Mesenteric fat pad (tissue), 1 donor: Measurements from ENCODE around the gene ROPN1L. TPM values are rescaled to one million over a fixed set of nuclear protein-coding genes. Genes with fewer than 3 reads are reported as not detected.
A peak's percentile ranks its signal among the peaks of the same experiment; 100 is the strongest.

Experiments used
- DNase-seq: peaks from one replicate; pipeline ENCODE4 v3.0.0-alpha.2; 2020; ENCODE audit warnings: low spot score
- total RNA-seq: library from RNA; stranded (reverse); fragmentation: NEBNext Ultra II Directional; extraction: Animal tissue kit (Norgen Biotek cat#: 25700); gene quantifications from one replicate; pipeline ENCODE4 v1.2.1, GENCODE V29; 2021
- donor health status: DM: yes; HTN: yes; CAD: no.

The ROPN1L gene
- total RNA-seq, 1 donor from 2014 or later = 0.93 TPM

DNA sequence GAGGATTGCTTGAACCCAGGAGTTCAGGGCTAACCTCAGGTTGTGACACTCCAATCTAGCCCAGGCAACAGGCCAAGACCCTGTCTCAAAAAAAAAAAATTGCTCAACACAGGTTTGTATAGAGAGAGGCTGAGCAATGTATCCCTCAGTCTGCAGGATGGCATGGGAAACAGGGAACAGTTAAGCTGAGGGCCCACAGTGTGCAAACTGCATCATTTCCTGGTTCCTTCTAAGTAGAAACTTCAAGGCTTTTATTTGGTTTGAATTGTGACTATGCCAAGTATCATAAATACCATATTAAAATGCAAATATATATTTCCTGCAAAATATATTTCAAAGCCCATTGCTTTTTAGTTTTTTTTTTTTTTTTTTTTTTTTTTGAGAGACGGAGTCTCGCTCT, 13.7 kb upstream of the ROPN1L start:
- no peak for DNase-seq

DNA sequence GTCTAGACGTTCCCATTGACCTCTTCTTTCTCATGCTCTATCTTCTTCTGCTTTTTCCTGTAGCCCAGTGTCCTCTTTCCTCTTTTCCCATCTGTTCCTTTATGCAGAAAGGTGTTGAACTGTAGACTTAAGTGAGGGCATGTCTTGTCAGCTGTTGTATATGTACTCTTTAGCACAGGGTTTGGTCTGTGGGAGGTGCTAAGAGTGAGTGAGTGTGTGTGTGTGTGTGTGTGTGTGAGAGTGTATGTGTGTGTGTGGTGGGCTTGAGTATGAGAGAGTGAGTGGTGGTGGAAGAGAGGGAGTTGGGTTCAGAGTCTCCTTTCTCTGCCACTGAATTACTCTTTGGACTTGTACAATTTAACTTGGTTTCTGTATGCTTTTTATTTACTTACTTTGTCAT, 10.3 kb upstream of the ROPN1L start:
- no peak for DNase-seq

DNA sequence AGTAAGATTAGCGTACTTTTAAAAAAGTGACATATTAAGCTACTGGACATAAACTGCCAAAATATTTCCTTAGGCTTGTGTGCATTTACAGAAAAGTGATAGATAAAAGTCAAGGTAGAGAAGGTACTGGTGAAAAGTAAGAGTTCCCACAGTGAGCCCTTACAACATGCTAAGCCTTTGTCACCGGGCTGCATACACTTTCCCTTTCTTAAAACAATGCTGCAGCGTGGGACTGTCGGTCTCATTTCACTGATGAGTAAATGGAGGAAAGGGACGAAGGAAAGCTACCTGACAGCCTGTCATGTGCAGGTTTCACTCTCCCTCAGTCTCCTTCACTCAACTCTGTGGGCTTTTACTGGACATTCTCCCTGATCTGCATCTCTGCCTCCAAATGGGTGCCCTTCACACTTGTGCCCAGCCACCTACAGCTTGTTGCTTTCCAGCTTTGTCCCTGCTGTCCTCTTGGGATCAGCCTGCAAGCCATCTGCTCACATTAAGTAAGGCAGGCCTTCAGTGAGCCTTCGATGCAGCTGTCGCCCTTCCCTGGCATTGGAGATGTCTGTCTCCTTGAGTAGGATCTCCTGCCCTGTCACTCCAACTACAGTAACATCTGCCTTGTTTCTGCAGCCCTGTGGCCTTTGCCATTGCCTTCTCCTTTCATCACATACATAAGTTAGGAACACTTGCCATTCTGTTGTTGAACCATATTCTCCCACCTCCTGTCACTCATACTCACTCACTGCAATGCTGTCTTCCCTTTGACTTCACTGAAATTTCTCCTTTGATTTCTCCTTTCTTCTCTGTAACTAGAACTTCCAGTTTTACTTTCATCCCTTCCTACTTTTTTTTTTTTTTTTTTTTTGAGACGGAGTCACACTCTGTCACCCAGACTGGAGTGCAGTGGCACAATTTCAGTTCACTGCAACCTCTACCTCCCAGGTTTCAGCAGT, 9.3 kb upstream of the ROPN1L start:
- DNase-seq = no peak

DNA sequence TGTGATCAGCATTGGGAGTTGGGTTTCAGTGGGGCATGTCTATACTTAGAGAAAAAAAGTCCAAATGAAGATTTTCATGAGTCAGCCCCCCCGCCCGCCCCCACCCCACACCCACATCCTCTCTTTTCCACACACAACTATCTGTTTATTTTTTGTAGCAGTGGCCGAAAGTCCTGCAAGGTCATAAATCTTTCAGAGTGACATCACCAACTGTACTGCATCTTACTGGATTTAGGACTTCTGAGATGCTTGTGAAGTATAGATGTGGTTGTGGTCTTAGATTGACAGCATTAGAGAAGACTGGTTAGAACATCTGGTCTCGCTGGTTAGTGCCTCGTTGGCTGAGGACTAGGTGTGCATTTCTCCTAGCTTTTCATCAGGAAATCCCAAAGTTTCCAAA, 7.3 kb upstream of the ROPN1L start:
- DNase-seq = no peak

DNA sequence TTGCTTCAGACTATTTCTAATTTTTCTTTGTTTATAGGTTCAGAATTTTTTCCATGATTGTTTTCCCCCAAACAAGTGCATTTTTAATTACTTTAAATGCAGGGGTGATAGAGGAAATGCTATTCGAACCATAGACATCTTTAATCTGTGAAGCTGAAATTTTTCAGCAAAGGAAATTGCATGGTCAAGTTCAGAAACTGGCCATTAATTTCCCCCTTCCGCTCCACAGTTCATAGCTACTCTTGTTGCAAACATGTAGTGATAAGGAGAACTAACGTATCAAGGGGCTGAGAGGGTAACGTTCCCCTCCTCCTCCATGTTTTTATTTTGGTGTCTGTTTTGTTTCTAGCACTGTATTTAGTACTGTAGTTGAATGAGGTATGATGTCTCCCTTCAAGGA, 3.4 kb upstream of the ROPN1L start:
- no peak for DNase-seq

DNA sequence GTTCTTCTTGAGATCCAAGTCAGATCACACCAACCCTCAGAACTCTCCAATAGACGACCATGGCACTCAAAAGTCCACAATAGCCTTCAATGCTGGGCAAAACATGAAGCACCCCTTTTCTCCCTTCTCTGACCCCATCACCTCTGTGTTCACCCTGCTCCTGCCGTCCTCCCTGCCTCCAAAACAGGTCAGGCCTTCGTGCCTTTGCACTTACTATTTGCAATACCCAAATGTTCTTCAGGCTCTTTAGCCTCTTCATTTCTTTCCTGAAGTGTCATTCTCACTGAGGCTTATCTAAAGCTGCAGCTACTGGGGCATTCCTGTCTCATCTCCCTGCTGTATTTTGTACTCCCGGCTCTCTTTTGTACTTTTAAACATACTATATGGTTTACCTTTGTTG, 2.0 kb upstream of the ROPN1L start:
- no peak for DNase-seq

DNA sequence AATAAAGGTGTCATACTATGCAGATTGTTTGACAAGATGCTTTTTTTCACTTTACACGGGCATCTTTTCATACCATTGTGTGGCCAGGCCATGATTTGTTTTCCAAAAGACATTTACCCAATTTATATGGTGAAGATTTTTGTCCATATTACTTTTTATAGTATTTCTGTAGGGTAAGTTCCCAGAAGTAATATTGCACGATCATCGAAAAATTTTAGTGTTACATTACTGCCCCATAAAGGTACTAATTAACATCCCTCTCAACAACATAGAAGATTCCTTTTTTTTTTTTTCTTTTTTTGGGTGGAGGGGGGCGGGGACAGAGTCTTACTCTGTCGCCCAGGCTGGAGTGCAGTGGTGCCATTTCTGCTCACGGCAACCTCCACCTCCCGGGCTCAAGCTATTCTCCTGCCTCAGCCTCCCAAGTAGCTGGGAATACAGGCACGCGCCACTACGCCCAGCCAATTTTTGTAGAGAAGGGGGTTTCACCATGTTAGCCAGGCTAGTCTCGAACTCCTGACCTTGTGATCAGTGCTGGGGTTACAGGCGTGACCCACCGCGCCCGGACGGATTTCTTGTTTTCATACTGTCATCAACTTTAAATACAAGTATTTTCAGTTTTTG, 1.2 kb upstream of the ROPN1L start:
- DNase-seq = no peak

DNA sequence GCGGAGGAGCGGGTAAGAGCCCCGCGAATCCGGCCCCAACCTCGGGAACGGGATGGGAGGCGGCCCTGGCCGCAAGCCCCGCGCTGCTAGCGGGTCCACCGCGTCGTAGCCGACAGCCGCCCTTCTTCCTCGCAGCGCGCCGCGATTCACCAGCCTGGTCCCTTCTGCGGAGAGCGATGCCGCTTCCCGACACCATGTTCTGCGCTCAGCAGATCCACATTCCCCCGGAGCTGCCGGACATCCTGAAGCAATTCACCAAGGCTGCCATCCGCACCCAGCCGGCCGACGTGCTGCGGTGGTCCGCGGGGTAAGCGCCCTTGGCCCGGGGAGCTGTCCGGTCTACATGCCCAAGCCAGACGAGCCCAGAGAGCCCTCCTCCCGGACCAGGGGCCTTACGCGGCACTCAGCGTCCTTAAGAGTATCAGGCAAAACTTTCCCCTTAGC, 335 bp downstream of the ROPN1L start:
- peak; percentile 87 for DNase-seq

DNA sequence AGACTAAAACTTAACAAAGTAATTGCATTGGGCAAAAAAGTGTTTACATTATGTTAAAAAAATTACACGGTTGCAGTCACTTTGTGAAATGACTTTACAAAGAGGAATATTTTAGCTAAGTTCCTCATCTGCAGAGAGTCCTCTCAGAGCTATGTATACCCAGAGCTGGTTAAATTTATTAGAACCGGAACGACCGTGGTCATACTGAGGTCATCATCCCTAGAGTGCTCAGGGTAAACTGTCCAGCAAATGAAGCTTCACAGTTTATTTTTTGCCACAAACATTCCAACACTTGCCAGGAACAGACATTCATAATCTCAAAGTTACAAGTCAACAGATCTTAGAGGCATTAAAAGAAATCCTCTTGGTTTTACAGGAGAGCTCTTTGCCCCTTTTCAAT, 897 bp downstream of the ROPN1L start:
- DNase-seq = no peak

DNA sequence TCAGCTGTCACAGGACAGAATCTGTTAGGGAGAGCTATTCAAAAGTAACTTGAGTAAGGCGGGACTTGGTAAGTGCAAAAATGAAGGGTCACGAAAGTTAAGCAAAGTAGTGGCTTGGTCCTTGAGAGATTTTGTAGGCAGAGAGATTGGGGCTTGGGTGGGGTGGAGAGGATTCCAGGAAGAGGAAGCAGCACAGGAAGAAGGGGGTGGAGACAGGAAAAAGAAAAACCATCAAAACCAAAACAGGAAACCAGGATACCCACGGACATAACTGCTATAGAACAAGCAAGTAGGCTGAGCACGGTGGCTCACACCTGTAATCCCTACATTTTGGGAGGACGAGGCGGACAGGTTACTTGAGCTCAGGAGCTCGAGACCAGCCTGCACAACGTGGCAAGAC, 3.7 kb downstream of the ROPN1L start:
- no peak for DNase-seq

DNA sequence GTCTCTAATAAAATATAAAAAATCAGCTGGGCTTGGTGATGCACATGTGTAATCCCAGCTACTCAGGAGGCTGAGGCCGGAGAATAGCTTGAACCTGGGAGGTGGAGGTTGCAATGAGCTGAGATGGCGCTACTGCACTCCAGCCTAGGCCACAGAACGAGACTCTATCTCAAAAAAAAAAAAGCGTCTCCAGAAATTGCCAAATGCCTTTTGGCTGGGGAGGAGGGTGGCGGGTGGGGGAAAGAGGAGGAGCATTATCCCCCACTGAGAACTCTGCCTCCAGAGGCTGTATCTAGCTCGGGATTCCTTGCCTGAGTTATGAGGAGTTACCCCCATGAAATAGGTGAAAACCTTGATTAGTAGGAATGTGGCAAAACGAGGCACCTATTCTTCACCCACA, 4.8 kb downstream of the ROPN1L start:
- DNase-seq = no peak

DNA sequence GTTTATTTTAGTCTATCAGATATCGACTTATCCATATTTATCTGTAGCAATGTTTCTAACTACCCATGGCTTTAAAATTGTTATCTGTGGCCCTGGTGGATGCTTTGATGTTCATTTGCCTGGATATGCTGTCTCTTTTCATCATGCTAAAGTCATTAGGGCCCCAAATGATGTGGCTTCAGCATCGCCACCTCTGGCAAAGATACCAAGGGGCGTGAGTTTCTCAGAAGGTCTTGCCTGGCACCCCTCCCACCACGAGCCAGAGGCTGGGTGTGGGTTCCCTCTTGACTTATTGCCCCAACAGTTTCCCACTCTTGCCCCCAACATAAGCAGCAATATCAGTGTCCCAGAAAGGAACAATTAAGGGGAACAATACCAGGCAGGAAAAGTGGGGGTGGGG, 5.4 kb downstream of the ROPN1L start:
- DNase-seq = no peak

DNA sequence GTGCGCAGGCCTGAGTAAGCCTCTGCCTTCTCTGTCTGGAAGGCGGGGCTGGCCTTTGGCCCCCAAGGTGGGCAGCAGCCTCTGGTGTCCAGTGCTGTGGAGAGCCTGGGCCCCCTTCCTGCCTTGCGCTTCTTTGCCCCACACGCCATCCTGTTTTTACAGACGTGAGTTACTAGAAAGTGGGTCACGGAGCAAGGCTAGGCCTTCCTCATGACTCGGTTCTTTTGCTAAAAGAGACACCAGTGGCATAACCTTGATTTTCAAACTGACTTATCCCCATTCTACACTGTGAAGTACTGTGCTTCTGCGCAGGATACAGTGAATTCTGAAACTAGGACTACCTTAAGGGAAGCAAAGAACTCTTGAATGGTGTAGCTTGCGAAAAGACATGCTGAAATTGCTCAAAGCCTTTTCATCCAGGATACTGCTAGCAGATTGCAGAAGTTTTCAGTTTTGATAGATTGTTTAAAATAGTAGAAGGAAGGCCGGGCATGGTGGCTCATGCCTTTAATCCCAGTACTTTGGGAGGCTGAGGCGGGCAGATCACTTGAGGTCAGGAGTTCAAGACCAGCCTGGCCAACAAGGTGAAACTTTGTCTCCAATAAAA, 7.2 kb downstream of the ROPN1L start:
- no peak for DNase-seq

DNA sequence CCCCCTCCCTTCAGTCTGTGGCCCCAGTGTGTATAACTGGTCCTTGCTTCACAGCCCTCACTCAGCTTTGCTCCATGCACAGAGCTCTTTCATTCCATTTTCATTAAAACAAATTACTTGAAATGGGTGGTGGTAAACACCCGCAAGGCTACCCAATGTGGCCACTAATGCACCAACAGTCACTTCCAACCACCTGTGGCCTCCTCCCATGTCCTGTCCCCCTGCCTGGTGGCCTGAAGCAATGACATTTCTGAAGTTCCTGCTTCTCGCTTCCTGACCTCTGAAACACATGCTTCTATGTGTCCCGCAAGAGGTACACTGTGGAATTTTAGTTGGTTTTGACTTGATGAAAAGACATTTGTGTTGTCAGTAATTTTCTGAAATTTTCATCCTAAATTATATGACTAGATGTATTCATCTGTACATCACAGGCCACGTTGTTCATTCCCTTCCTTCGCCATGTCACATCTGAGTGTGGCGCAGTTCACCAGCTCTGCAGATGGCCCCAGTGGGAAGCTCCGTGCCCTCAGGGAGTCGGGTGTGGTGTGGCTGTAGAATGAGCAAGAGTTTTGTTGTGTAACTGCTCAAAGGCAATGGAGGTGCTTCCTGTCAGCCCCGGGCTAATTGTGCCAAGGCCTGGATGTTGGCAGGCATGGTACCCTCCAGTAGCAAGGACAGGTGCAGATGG, 9.6 kb downstream of the ROPN1L start:
- DNase-seq = no peak

DNA sequence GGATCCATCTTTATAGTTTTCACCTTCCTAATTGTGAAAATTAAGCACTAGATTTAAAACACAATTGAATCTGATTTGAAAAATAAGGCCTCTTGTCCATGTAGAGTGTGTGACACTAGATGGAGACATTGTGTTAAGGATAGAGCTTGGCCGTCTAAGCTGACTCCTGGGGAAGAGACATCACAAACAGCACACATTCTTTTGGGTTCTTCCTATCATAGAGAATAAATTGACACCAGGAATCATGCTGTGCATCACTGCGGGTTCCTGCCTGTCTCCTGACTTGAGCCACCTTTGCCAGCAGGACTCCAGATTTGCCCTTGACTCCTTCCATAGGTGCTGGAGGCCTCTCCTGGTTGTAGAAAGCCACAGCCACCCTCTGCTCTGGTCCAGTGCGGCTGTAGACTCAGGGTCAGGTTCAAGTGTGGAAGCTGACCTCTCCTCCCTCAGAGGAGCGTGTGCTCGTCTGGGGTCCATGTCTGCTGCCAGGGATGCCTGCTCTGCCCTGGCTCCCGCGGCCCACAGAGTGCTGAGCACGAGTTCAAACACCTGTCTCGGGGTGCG, 11.2 kb downstream of the ROPN1L start:
- no peak for DNase-seq

DNA sequence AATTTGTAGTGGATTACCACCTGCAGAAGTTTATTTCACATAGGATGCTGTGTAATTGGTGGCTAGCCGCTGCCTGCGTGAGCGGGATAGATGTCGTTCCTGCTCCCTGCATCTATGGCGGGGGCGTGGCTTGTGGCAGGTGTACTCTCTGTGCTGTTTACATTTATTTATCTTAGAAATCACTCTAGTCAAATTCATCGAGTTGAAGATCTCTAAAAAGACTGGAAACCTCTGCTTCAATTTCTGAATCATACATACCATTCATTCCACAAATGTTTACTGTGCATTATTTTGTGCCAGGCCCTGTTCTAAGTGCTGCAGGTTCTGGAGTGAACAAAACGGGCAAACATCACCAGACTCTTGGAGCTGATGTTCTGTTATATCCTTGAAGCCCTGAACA, 11.9 kb downstream of the ROPN1L start:
- DNase-seq = no peak

DNA sequence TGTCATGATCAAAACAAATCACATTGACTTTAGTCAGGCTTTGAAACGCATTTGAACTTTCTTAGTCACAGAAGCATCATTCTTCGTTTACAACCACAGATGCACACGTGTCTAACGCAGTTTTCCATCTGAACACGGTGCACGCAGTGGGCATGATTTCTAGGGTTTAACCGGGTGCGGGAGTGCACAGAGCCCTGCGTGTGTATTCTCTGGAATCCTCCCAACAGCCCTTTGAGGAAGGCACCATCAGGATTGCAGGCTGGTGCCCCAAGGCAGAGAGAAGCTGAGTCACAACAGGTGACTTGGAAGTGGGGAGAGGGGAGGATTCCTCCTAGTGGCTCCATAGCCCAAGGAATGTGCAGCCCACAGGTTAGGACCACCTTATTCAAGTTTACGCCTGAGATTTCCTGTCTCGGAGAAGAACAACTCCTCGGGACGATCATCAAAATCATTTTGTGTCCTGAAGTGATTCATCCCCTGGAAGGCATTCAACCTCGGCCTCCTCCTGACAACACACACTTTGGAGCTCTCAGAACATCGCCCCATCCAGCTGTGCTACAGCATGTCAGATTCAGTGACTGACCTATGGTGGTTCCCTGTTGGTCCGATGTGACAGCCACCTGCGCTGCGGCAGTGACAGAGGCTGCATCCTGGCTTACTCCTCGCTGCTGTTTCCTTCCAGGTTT, 13.1 kb downstream of the ROPN1L start:
- DNase-seq = no peak

DNA sequence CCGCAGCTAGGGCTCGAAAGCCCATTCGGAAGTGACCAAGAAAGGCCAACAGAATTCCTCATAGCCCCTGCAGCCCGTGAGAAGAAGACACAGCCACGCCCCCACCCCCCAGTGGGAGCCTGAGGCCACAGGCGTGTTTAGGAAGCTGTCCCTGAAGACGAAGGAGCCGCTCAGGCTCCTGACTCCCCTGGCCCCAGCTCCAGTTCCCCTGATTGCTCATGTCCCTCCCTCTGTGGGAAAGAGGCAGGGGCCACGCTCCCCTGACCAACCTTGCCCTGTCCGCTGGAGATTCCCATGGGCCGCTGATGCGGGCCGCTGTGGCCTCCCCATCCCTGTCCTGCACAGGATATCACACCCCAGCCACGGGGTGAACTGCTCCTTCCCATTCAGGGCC, 13.6 kb downstream of the ROPN1L start:
- no peak for DNase-seq

DNA sequence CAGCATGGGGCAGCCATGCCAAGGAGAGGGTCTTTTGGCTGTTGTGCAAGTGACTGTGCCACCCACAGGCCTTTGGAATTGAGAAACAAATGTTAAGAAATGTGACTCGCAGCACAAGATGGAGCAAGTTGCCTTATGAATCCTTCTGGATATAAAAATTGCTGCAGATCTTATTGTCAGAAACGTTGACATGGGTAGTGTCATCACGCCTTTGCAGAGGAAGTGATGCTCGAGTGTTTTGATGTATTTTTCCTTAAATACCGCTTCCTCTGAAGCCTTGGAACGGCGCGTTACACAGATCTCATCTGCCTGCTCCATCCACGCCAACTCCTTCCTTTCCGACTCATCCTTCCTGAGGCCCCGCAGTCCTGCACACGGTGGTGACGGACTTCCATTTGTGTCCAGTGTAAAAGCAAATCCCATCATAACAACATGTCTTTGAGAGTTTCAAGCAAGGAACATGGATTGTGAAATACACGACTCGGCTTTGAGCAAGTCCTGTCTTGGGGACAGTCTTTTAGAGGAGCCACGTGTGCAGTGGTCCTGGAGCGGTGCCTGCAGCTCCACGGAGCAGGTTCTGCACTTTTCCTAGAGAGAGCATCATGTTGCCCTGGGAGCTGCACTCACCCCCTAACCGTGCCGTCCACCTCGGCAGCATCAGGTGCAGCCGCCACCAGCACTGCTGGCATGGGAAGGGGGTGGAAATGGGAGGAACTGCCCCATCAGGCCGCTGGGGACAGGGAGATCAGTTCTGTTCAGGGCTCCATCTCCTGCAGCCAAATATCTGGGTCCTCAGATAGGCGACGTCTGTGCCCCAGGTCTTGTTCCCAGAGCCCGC, 15.1 kb downstream of the ROPN1L start:
- DNase-seq = no peak
